CD4-positive, alpha-beta memory T cell (primary cell): ENCODE results near the gene CREB1. TPM values are rescaled to one million over a fixed set of nuclear protein-coding genes. Genes with fewer than 3 reads are reported as not detected.

ENCODE experiments used
- CTCF ChIA-PET: fragments of 350-600 bp; sonication (Branson Sonifier 250); formaldehyde crosslinking; loops from one replicate; lab custom pipeline; 2021; ENCODE audit warnings: inconsistent platforms; ENCODE audit not compliant: partially characterized antibody; lab: Charles Lee
- POLR2A ChIA-PET: fragments of 350-600 bp; sonication (Branson Sonifier 250); formaldehyde crosslinking; loops from one replicate; lab custom pipeline; 2021; ENCODE audit not compliant: partially characterized antibody; lab: Charles Lee
- DNase-seq, 5 donors: peaks; one replicate each; pipeline versions ENCODE4 v3.0.0 to v3.0.0-alpha.2; 2020 to 2022; ENCODE audit warnings: mixed read lengths in 1 of 5
- H3K27ac ChIP-seq: one replicate; pipeline ENCODE4 v1.7.0; 2013; ENCODE audit warnings: low read depth, low read length
- H3K27me3 ChIP-seq: 2 replicates; pipeline ENCODE4 v1.7.0; 2013; ENCODE audit warnings: mild to moderate bottlenecking, low read length, moderate library complexity; ENCODE audit not compliant: insufficient read depth
- H3K36me3 ChIP-seq: 2 replicates; pipeline ENCODE4 v1.7.0; 2013; ENCODE audit warnings: mild to moderate bottlenecking, low read length, moderate library complexity; ENCODE audit not compliant: insufficient read depth
- H3K4me1 ChIP-seq: 2 replicates; pipeline ENCODE4 v1.7.0; 2013; ENCODE audit warnings: mild to moderate bottlenecking, low read length, moderate library complexity; ENCODE audit not compliant: insufficient read depth
- H3K4me3 ChIP-seq, 2 donors: one replicate each; pipeline ENCODE4 v1.7.0; 2013; ENCODE audit warnings: low read length in 2 of 2, mild to moderate bottlenecking in 1 of 2
- H3K9me3 ChIP-seq, 2 donors: one replicate each; pipeline ENCODE4 v1.7.0; 2013; ENCODE audit warnings: low read length in 2 of 2, control low read depth in 1 of 2; ENCODE audit not compliant: control insufficient read depth in 1 of 2
- H3K27ac Mint-ChIP-seq, 7 donors: one replicate each; pipeline ENCODE4 v1.8.0; 2020 to 2021; ENCODE audit warnings: mixed read lengths in 7 of 7, mild to moderate bottlenecking in 6 of 7, inconsistent platforms in 3 of 7, moderate library complexity in 3 of 7
- H3K27me3 Mint-ChIP-seq, 2 donors: one replicate each; pipeline ENCODE4 v1.8.0; 2020 to 2021; ENCODE audit warnings: mixed read lengths in 2 of 2
- H3K36me3 Mint-ChIP-seq, 2 donors: one replicate each; pipeline ENCODE4 v1.8.0; 2020 to 2021; ENCODE audit warnings: mixed read lengths in 2 of 2, inconsistent platforms in 1 of 2, mild to moderate bottlenecking in 1 of 2
- H3K4me1 Mint-ChIP-seq, 4 donors: one replicate each; pipeline ENCODE4 v1.8.0; 2020 to 2021; ENCODE audit warnings: mixed read lengths in 4 of 4, mild to moderate bottlenecking in 1 of 4
- H3K4me3 Mint-ChIP-seq, 8 donors: one replicate each; pipeline ENCODE4 v1.8.0; 2020 to 2021; ENCODE audit warnings: mixed read lengths in 8 of 8, mild to moderate bottlenecking in 7 of 8, moderate library complexity in 6 of 8, inconsistent platforms in 3 of 8
- H3K9me3 Mint-ChIP-seq, 8 donors: one replicate each; pipeline ENCODE4 v1.8.0; 2020 to 2021; ENCODE audit warnings: mixed read lengths in 8 of 8, mild to moderate bottlenecking in 5 of 8, inconsistent platforms in 3 of 8, moderate library complexity in 1 of 8
- intact Hi-C: fragments of 100-400 bp; cut with micrococcal nuclease; formaldehyde crosslinking; loops from one replicate; pipeline ENCODE4 v1.15.1; 2023
- polyA plus RNA-seq, 2 donors: library from polyadenylated mRNA; unstranded; fragments of 300-500 nt; fragmentation: Illumina TruSeq; gene quantifications; one replicate each; pipeline ENCODE4 v1.2.3, GENCODE V29; 2021
- total RNA-seq, 2 experiments: library from RNA; stranded (reverse); gene quantifications; one replicate each; pipeline ENCODE4 v1.2.3, GENCODE V29; 2021

The CREB1 gene
- total and polyA plus RNA-seq, 4 experiments from 2014 or later: 60.0 to 128 (median 102) TPM

- peak overlapping the region in 1 of 7 donors; percentile 17 for H3K27ac Mint-ChIP-seq
Observed at GRCh38 chr2:207511851-207512250, 17.9 kb upstream of the CREB1 start.

GRCh38 chr2:207512356-207512755, 17.4 kb upstream of the CREB1 start:
- H3K4me3 Mint-ChIP-seq: no peak overlapping the region
- H3K27me3 Mint-ChIP-seq: no peaks in the 10 kb centered on the region
- peaks cover 0 to 3% (median under 1%) of the 10 kb centered on the region in 4 donors for H3K4me1 Mint-ChIP-seq
- H3K36me3 ChIP-seq: no peaks in the 10 kb centered on the region
- intact Hi-C loops: no loop called here
- CTCF ChIA-PET: interaction anchor here (1.6 kb wide), 1 partner anchor 9 kb away, joined by 5 read pairs; no protein-coding TSS in a partner anchor
- no peak overlapping the region for H3K4me3 ChIP-seq
- no peaks in the 10 kb centered on the region for H3K27me3 ChIP-seq
- no peaks in the 10 kb centered on the region for H3K9me3 ChIP-seq
- H3K27ac ChIP-seq: no peak overlapping the region
- no peaks in the 10 kb centered on the region for H3K9me3 Mint-ChIP-seq
- H3K36me3 Mint-ChIP-seq: peaks cover 2 to 5% of the 10 kb centered on the region in 2 donors
- H3K4me1 ChIP-seq: no peaks in the 10 kb centered on the region
- POLR2A ChIA-PET: no interaction called here
- DNase-seq: no peak
- no peak overlapping the region for H3K27ac Mint-ChIP-seq

More at GRCh38 chr2:207511851-207512250, 17.9 kb upstream of the CREB1 start:
- Mint-ChIP-seq H3K4me3 (peak overlapping the region in 1 of 8 donors; percentile 3), H3K4me1 (peaks cover 3 to 7% (median 4%) of the 10 kb centered on the region in 4 donors), H3K36me3 (peaks cover 2 to 5% of the 10 kb centered on the region in 2 donors), H3K9me3 (no peaks in the 10 kb centered on the region), H3K27me3 (no peaks in the 10 kb centered on the region)
- CTCF ChIA-PET: interaction anchor here (1.6 kb wide), 1 partner anchor 9 kb away, joined by 5 read pairs; no protein-coding TSS in a partner anchor
- POLR2A ChIA-PET: no interaction called here
- H3K4me1 ChIP-seq: peaks cover 2% of the 10 kb centered on the region
- no peaks in the 10 kb centered on the region for H3K9me3 ChIP-seq
- no peaks in the 10 kb centered on the region for H3K27me3 ChIP-seq
- DNase-seq: no peak
- no peak overlapping the region for H3K27ac ChIP-seq
- intact Hi-C loops: loop anchor here (2.0 kb wide), 1 partner anchor 17 kb away; the partner anchor contains the start of gene CREB1
- no peaks in the 10 kb centered on the region for H3K36me3 ChIP-seq
- H3K4me3 ChIP-seq: no peak overlapping the region

DNA sequence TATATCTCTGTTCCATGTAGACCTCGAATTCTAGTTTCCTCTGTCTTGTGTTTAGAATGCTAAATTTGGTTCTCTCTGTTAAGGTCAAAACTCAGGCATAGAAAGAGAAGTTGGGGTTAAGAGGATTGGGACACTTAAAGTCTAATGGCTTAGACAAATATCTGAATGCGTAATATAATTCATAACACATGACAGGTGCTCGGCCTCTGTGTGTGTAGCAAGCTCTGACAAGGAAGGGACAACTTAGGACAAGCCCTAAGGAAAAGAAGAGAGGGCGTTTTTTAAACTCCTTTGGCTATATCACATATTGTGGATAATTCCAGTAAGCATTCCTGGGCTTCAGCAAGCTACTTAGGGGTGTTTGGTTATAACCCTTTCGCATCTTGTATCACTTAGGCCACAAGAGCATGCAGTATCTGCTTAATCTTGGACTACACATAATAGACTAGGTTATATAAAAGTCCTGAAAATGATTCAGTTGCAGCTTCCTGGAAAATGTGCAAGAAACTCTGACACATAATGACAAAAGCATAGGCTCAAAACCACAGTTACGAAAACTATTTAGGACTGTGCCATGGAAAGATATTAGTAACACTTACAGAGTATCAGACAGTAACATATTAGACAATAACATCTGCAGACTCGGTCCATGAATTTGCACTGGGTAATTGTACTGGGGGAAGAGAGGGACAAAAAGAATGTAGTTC, 16.1 kb upstream of the CREB1 start:
- no peaks in the 10 kb centered on the region for H3K27me3 ChIP-seq
- no peaks in the 10 kb centered on the region for H3K36me3 ChIP-seq
- Mint-ChIP-seq H3K36me3 (peaks cover 2 to 5% of the 10 kb centered on the region in 2 donors), H3K27me3 (no peaks in the 10 kb centered on the region), H3K4me3 (no peak overlapping the region), H3K9me3 (no peaks in the 10 kb centered on the region), H3K27ac (no peak overlapping the region), H3K4me1 (peaks cover 0 to 3% (median under 1%) of the 10 kb centered on the region in 4 donors)
- ChIA-PET CTCF (no interaction called here), POLR2A (no interaction called here)
- H3K9me3 ChIP-seq: no peaks in the 10 kb centered on the region
- H3K4me3 ChIP-seq: no peak overlapping the region
- intact Hi-C loops: no loop called here
- no peaks in the 10 kb centered on the region for H3K4me1 ChIP-seq
- DNase-seq: no peak
- no peak overlapping the region for H3K27ac ChIP-seq

DNA sequence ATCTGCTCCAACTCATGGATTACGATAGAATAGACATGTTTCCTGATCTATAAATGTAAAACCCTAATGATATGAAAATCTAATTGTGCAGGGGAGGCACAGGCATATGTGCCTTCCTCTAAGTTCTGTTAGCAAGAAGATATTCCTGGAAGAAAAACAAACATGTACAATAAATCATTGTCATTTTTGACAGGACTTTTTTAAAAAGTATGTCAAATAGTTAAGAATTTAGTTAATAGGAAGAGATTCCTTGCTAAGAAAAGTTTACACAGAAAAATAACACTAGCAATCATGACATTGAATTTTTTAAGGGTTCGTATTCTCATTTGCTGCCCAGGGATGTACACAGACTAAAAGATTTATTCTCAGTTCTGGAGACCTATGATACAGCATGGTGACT, 15.3 kb upstream of the CREB1 start:
- Mint-ChIP-seq H3K36me3 (peaks cover 2 to 11% of the 10 kb centered on the region in 2 donors), H3K27me3 (no peaks in the 10 kb centered on the region), H3K27ac (no peak overlapping the region), H3K4me3 (no peak overlapping the region), H3K4me1 (peaks cover 0 to 4% (median under 1%) of the 10 kb centered on the region in 4 donors), H3K9me3 (peaks cover 0 to 2% (median 0%) of the 10 kb centered on the region in 8 donors)
- Histone ChIP-seq H3K27ac (no peak overlapping the region), H3K36me3 (no peaks in the 10 kb centered on the region), H3K27me3 (no peaks in the 10 kb centered on the region), H3K4me3 (no peak overlapping the region), H3K4me1 (no peaks in the 10 kb centered on the region), H3K9me3 (no peaks in the 10 kb centered on the region)
- no peak for DNase-seq
- ChIA-PET POLR2A (no interaction called here), CTCF (no interaction called here)
- intact Hi-C loops: no loop called here

DNA sequence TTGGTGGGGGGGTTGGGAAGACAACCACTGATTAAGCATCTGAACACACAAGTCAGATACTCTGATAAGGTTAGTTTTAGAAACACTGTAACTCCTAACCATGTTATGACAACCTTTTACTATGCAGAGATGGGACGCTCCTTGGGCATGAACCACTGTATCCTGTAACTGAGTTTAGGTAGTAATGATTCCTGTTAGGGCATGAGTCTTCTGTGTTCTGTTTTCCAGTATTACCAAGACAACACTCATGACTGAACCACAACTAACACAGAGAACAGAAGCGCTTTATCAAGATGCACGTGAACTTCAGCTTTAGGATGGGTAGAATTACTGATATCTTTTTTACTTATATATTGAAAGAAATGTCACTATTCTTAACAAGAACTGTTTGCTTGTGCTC, 14.1 kb upstream of the CREB1 start:
- no peaks in the 10 kb centered on the region for H3K36me3 ChIP-seq
- H3K27me3 ChIP-seq: no peaks in the 10 kb centered on the region
- no peaks in the 10 kb centered on the region for H3K4me1 ChIP-seq
- peaks cover 0 to 2% (median 0%) of the 10 kb centered on the region in 8 donors for H3K9me3 Mint-ChIP-seq
- no peaks in the 10 kb centered on the region for H3K27me3 Mint-ChIP-seq
- no peak overlapping the region for H3K4me3 ChIP-seq
- POLR2A ChIA-PET: no interaction called here
- H3K36me3 Mint-ChIP-seq: peaks cover 0 to 11% of the 10 kb centered on the region in 2 donors
- peak overlapping the region in 1 of 7 donors; percentile 18 for H3K27ac Mint-ChIP-seq
- no peak overlapping the region for H3K27ac ChIP-seq
- no peak overlapping the region for H3K4me3 Mint-ChIP-seq
- no peaks in the 10 kb centered on the region for H3K9me3 ChIP-seq
- intact Hi-C loops: no loop called here
- H3K4me1 Mint-ChIP-seq: peaks cover 2 to 4% (median 2%) of the 10 kb centered on the region in 4 donors
- CTCF ChIA-PET: no interaction called here
- peak in 1 of 5 donors; percentile 30 for DNase-seq

DNA sequence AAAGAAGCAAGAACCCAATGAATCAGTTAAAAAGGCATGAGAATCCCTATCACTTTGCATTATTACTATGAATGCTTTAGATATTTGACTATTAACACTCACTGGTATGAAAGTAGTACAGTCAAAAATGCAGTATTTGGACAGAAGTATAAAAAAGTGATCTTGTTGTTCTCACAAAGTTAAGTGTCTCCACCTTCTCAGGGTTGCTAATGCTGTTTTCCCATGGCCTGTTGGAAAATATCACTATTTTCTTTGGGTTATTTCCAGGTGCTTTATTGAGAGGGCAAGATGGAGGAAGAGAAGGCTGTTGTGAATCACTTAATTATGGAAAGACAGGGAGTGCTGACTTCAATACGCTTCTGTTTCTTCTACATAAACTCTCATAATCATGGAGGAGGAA, 13.6 kb upstream of the CREB1 start:
- Mint-ChIP-seq H3K4me1 (peaks cover 4 to 7% (median 6%) of the 10 kb centered on the region in 4 donors), H3K9me3 (peaks cover 0 to 2% (median 0%) of the 10 kb centered on the region in 8 donors), H3K36me3 (peaks cover 0 to 11% of the 10 kb centered on the region in 2 donors), H3K27me3 (no peaks in the 10 kb centered on the region), H3K27ac (no peak overlapping the region), H3K4me3 (no peak overlapping the region)
- no peaks in the 10 kb centered on the region for H3K9me3 ChIP-seq
- DNase-seq: no peak
- POLR2A ChIA-PET: no interaction called here
- no peak overlapping the region for H3K27ac ChIP-seq
- CTCF ChIA-PET: no interaction called here
- no peaks in the 10 kb centered on the region for H3K27me3 ChIP-seq
- no peak overlapping the region for H3K4me3 ChIP-seq
- H3K36me3 ChIP-seq: no peaks in the 10 kb centered on the region
- intact Hi-C loops: no loop called here
- H3K4me1 ChIP-seq: no peaks in the 10 kb centered on the region

DNA sequence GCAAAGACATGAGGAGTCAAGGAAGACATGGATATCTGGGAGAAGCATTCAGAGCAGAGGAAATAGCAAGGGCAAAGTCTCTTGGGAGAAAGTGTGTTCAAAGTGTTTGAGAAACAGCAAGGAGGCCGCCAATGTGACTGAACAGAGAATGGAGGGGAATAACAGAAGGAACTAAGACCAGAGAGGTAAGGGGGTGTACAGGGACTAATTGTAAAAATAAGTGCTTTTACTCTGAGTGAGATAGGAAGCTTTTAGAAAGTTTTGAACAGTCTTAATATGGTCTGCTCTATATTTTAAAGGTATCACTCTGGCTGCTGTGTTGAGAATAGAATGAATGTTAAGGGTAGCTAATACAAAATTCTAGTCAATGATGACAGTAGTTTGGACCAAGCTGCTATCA, 6.8 kb upstream of the CREB1 start:
- ChIA-PET CTCF (no interaction called here), POLR2A (interaction anchor here (1.5 kb wide), 1 partner anchor 102 kb away, joined by 5 read pairs; the partner anchor contains the start of gene METTL21A)
- Histone ChIP-seq H3K4me3 (no peak overlapping the region), H3K4me1 (peaks cover 36% of the 10 kb centered on the region), H3K27ac (no peak overlapping the region), H3K9me3 (no peaks in the 10 kb centered on the region), H3K27me3 (no peaks in the 10 kb centered on the region), H3K36me3 (no peaks in the 10 kb centered on the region)
- Mint-ChIP-seq H3K27me3 (no peaks in the 10 kb centered on the region), H3K36me3 (peaks cover 0 to 5% of the 10 kb centered on the region in 2 donors), H3K27ac (no peak overlapping the region), H3K4me1 (peaks cover 34 to 47% (median 40%) of the 10 kb centered on the region in 4 donors), H3K9me3 (peaks cover 0 to 2% (median 0%) of the 10 kb centered on the region in 8 donors), H3K4me3 (no peak overlapping the region)
- no peak for DNase-seq
- intact Hi-C loops: no loop called here
